GM12801 (cell line): ENCODE measurements around the gene CPA4.

Source experiments
- TF ChIP-seq, protein P1 (sequence below): IDR thresholded peaks from one replicate; pipeline ENCODE4 v1.5.1; 2011; ENCODE audit warnings: control low read depth; ENCODE audit not compliant: insufficient read length; ENCODE audit errors: extremely low read depth

Gene CPA4

DNA sequence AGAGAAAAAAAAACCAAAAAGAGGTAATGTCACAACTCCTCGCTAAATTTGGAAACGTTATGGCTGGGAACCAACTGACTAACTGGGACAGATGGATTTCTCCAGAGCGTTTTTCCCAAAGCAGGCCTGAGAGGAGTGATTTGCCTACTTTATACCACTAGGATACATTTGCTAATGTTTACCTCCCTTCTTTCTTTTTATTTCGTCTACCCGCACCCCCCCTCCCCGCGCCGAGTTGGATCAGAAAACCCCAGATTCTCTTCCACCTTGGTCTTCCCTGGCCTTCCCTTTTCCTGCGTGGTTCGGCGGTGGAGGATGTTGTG is 19.1 kb upstream of the CPA4 start:
- TF ChIP-seq, protein P1, sequence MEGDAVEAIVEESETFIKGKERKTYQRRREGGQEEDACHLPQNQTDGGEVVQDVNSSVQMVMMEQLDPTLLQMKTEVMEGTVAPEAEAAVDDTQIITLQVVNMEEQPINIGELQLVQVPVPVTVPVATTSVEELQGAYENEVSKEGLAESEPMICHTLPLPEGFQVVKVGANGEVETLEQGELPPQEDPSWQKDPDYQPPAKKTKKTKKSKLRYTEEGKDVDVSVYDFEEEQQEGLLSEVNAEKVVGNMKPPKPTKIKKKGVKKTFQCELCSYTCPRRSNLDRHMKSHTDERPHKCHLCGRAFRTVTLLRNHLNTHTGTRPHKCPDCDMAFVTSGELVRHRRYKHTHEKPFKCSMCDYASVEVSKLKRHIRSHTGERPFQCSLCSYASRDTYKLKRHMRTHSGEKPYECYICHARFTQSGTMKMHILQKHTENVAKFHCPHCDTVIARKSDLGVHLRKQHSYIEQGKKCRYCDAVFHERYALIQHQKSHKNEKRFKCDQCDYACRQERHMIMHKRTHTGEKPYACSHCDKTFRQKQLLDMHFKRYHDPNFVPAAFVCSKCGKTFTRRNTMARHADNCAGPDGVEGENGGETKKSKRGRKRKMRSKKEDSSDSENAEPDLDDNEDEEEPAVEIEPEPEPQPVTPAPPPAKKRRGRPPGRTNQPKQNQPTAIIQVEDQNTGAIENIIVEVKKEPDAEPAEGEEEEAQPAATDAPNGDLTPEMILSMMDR, result no peak

DNA sequence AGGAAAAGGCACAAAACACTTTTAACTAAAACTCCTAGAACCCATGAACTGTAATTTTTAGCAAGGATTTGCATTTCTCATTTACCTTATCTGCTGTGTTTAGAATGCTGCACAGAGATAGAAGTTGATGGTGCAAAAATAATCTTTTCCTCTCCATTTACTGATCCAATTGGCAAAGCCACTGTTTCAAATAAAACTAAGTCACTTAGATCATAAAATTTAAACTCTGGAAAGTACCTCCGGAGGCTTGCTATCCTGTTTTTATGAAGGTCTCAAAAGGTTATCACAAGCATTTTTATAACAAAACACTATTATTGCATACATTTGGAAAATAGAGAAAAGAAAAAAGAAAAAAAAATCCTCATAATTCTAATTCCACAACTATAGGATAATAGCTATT is 18.7 kb upstream of the CPA4 start:
- TF ChIP-seq, protein P1, result no peak

DNA sequence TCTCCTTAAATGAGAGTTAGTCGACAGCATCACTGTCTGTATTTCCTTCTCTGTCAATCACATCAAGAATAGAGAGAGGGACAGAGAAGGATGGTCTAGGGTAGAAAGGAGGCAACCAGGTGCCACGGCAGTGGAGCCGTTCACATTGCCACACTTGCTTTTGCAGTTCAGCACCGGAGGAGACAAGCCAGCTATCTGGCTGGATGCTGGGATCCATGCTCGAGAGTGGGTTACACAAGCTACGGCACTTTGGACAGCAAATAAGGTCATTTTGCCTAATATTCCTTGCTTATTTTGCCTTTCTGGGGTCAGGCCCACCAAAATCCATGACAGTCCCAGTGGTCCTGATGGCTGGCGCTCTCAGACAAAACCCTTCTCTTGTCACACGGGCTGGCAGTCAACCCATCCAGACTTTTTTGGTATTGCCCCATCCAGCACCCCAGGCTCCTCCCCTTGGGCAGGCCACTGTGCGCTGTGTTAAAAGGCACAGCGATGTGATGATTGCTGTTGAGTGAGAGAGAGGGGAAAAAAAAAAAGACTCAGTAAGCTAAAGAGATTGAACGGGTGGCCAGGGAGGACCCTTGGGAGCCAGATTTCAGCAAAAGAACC is 17.9 kb upstream of the CPA4 start:
- TF ChIP-seq, protein P1, result no peak

DNA sequence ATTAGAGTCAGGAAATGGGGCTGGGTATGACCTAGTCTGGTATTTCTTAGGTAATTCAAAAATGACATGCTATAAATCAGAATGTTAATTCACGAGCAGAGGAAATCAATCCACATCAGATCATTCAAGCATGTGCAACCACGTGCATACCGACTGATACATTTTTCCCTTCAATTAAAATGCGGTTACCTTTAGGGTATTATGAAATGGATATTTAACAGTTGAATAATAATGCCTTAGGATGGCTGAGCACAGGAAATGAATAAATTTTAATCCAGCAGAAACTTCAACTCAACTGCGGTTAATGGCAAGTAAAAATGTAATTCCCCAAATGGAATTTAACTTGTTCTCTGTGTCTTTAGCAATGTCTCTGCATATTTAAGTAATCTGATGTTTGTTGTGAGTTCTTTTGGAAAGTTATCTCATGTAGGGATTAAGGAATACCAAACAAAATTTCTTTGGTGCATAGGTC is 17.1 kb upstream of the CPA4 start:
- TF ChIP-seq, protein P1, result no peak

DNA sequence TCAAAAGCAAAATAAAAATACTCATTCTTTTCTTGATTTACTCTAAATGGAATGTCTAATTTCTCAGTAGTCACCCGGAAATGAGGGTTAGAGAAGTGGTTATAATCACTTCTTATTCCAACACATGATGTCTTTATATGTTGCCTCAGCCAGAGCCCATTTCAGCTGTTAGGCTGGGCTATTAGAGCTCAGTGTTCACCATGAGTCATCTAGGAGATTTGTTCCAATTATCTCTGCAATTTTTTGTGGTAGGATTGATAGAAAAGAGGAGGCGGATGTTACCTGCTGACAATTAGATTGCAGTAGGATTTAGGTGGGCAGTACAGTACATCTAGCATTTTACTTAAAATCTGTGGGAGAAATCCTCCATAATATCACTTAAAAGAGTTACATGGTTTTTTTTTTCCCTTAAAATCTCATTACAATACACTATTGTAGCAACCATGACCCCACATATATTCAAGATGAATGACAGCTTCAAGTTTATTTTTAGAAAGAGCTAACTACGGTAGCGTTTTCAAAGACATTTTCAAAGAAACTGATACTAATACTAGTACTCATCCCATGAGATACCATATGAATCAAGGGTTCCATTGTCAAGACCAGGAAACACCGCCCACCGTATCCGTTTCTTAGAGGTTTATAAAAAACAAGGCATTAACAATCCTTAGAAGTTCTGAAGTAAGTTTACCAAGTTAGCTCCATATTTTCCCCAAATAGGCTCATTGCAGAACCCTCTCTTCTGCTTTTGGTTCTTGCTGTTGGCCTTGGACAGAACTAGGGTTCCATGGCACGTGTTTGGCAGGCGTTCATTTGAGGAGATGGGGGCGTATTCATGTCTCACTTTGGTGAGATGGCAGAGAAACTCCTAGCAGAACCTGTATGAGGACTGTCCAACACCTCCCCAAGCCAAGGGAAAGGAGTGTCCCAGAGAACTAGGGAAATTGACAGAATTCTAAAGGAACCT is 15.9 kb upstream of the CPA4 start:
- TF ChIP-seq, protein P1, result no peak

DNA sequence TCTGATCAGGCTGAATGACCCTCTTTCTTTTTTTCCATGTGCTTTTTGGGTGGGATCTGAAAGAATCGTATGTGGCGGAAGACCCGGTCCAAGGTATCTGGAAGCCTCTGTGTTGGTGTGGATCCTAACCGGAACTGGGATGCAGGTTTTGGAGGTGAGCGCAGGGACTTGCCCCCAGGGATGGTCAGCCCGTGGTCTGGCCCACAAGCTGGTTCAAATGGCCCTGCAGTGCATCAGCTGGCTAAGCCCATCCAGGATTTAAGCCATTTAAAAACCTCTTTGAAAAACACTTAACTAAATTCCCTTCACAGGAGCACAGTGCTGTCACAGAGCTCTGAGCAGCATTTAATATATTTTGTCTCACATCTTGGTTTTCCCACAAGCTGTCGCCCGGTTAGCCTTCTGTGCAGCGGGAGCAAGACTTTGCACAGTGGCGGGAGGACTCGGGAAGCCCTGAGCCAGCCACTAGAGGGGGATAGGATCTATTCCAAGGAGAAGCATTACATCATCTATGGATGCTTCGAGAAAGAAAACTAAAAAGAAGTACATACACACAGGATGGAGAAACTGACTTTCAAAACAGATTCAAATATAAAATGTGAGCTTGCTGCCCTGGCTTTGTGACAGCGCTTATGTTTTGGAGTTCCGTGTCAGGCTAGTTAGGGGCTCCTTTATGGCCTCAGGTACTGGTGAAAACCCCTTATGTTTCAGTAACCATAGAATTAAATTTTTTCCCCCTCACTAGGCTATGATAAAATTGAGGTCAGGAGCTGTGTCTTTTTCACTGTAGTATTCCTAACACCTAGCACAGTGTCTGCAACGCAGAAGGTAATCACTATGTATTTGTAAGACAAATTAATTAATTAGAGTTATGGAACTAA is 15.0 kb upstream of the CPA4 start:
- TF ChIP-seq, protein P1, result no peak

DNA sequence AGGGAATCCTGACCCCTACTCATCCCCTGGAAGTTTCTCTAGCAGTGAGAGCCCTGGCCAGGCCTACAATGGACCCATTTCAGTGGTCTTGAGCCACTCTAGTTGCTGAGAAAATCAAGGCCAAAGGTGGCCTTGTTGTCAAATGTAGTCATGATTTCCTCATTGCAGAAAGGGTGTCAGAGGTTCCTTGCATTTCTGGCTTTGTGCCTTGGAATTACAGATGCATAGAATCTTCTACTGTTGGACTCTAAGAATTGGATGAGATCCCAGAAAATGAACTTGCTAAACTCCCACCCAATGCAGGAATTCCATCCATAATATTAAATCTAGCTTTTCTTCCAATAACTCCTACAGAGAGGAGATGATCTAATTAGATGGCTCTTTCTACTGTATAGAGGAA is 14.1 kb upstream of the CPA4 start:
- TF ChIP-seq, protein P1, result no peak
